Stimulated activated CD4-positive, alpha-beta T cell treated with anti-CD3 and anti-CD28 coated beads, Interleukin-12 subunit alpha, Interleukin-12 subunit beta, amount 100 ng/mL, for 4 hours (primary cell): ENCODE results near the gene PIK3CG.
"Not testable (repeated sequence)": the region's sequence is repeated elsewhere in the genome, so short reads cannot be mapped to it uniquely, and the experiment has no call there.

Experiments used
- DNase-seq: peaks from one replicate; pipeline ENCODE4 v3.0.0-alpha.2; 2020

Gene PIK3CG

GRCh38 chr7:106865130-106866041, at the start of gene PIK3CG:
PIK3CG (plus strand) TSS chr7:106865282; CDS start chr7:106867562, 2,280 bp downstream.
- DNase-seq = no peak

DNA sequence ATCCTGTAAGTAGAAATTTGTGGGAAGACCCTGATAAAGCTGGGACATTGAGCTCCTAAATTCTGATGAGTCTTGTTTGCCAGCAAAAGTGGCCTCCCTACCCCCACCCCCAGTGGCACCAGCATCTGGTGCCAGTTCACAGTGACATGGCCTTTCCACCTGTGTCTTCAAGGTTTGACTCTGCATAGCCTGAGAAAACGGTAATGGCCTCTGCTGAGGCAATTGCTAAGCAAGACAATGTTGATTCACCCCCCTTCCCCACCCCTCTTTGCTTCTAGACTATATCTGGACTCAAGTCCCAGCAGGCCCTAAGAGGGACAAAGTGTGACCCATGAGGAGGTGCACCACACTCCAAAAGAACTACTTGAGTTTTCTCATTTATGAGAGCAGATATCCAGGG, 48.0 kb upstream of the PIK3CG start:
- DNase-seq = no peak

GRCh38 chr7:106818736-106819135, 46.3 kb upstream of the PIK3CG start:
- no peak for DNase-seq

- no peak for DNase-seq
Observed at GRCh38 chr7:106819546-106819945, 45.5 kb upstream of the PIK3CG start.

DNA sequence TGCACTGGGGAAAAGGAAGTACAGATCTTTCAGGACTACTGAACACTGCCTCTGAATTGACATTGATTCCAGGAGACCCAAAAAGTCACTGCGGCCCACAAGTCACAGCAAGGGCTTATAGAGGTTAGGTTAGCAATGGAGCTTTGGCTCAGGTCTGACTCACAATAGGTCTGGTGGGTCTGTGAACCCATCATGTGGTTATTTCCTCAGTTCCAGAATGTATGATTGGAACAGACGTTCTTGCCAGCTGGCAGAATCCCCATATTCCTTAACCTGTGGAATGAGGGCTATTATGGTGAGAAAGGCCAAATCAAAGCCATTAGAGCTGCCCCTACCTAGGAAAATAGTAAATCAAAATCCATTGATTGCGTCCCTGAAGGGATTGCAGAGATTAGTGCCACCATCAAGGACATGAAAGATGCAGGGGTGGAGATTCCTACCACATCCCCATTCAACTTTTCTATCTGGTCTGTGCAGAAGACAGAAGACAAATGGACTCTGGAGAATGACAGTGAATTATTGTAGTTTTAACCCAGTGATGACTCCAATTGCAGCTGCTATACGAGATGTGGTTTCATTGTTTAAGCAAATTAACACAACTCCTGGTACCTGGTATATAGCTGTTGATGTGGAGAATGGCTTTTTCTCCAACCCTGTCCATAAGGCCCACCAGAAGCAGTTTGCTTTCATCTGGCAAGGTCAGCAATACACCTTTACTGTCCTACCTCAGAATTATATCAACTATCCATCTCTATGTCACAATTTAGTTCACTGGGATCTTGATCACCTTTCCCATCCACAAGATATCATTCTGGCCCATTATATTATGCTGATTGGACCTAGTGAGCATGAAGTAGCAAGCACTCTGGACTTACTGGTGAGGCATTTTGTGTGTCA, 44.5 kb upstream of the PIK3CG start:
- DNase-seq = no peak

DNA sequence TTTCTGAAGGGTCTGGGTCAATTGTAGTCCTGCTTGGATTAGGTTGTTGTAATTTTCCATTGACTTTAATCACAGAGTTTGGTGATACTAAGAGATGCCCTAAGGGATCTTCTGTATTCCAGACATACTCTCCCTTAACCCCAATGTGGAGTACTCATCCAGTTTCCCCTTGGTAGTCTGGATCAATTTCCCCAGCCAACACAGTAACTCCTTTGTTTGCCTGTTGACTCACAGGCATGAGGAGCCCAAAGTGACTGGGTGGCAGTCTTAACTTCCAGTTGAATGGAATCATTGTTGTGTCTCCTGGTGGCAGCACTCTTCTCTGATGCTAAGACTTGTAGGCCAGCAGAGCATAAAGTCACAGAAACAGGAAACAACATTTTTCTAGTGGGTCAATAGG, 41.5 kb upstream of the PIK3CG start:
- no peak for DNase-seq

GRCh38 chr7:106824458-106824857, 40.6 kb upstream of the PIK3CG start:
- DNase-seq = no peak

GRCh38 chr7:106827626-106828025, 37.5 kb upstream of the PIK3CG start:
- no peak for DNase-seq

- DNase-seq = no peak
Observed at GRCh38 chr7:106829496-106829895, 35.6 kb upstream of the PIK3CG start.

DNA sequence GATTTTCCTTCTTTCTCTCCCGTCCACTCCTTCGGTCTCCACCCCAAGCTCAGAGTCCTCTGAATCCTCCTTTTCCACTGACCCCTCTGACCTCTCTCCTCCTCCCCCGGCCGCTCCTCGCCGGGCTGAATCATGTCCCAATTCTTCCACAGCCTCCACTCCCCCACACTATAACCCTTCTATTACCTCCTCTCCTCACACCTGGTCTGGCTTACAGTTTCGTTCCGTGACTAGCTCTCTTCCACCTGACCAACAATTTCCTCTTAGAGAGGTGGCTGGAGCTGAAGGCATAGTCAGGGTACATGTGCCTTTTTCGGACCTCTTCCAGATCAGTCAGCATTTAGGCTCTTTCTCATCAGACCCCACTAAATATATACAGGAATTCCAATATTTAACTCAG, 34.2 kb upstream of the PIK3CG start:
- not testable (repeated sequence) for DNase-seq

- no peak for DNase-seq
Observed at GRCh38 chr7:106836816-106837215, 28.3 kb upstream of the PIK3CG start.

GRCh38 chr7:106839511-106839910, 25.6 kb upstream of the PIK3CG start:
- DNase-seq = no peak

DNA sequence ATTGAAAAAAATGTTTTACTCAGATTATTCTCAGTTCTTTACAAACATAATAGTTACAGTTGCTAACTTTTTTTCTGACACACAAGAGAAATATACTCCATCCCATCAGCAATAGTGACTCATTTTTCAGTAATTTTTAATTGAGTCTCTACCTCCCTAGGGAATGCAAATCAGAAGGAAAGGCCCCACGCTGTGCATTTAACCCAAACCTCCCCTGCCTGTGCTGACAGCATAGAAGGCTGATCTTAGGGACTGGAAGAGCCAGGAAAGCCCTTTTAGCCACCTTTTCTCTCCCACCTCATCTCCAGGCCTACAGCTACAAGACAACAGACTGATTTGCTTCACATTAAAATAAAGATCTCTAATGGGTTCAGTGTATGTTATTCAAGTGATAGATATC, 24.7 kb upstream of the PIK3CG start:
- no peak for DNase-seq

- no peak for DNase-seq
Observed at GRCh38 chr7:106841896-106842390, 23.1 kb upstream of the PIK3CG start.

GRCh38 chr7:106844279-106844997, 20.6 kb upstream of the PIK3CG start:
- DNase-seq = no peak

- no peak for DNase-seq
Observed at GRCh38 chr7:106848049-106848448, 17.0 kb upstream of the PIK3CG start.

DNA sequence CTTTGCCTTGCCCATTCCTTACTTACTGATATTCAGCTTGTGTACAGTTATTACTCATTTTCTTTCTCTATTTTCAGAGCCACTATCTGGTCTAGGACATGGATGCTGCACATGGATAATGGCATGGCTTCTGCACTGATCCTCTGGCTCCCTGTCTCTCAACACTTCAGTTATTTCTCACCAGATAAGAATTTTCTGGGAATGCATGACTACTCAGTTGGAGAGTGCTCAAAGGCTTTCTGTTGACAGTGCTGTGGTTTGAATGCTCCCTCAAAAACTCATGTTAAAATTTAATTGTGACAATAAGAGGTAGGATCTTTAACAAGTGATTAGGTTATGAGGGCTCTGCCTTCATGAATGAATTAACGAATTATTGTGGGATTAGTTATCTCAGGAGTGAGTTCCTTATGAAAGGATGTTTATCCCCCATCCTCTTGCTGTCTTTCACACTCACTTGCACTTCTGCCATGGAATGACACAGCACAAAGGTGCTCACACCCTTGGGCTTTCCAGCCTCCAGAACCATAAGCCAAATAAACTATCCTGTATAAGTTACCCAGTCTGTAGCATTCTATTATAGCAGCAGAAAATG, 16.1 kb upstream of the PIK3CG start:
- no peak for DNase-seq

GRCh38 chr7:106851632-106852031, 13.4 kb upstream of the PIK3CG start:
- not testable (repeated sequence) for DNase-seq

- DNase-seq = no peak
Observed at GRCh38 chr7:106853250-106853908, 11.7 kb upstream of the PIK3CG start.

- no peak for DNase-seq
Observed at GRCh38 chr7:106855540-106856132, 9.4 kb upstream of the PIK3CG start.
